Activated CD4-positive, alpha-beta T cell treated with anti-CD3 and anti-CD28 coated beads for 24 hours (primary cell): Measurements from ENCODE around the gene OR1G1.
"Not testable (repeated sequence)": the region's sequence is repeated elsewhere in the genome, so short reads cannot be mapped to it uniquely, and the experiment has no call there.

Experiments
- DNase-seq, 2 donors: peaks; one replicate each; pipeline ENCODE4 v3.0.0-alpha.2; 2020; ENCODE audit warnings: low read depth in 2 of 2

Gene OR1G1

GRCh38 chr17:3127451-3127850 lies at the start of gene OR1G1:
TSS of gene OR1G1 (minus strand) at chr17:3127551. CDS start at chr17:3127551, 0 bp downstream.
- DNase-seq: no peak

DNA sequence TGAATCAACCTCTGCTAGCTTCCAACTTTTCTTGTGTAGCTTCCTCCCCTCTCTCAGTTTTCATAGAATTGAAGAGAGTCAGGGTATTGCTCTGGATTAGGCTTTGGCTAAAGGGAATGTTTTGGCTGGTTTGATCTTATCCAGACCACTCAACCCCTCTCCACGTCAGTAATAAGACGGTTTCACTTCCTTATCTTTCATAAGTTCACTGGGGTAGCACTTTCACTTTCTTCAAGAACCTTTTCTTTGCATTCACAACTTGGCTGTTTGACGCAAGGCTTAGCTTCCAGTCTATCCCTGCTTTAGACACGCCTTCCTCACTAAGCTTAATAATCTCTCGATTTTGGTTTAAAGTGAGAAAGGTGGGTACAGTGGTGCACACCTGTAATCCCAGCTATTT lies 40.2 kb upstream of the OR1G1 start:
- no peak for DNase-seq

DNA sequence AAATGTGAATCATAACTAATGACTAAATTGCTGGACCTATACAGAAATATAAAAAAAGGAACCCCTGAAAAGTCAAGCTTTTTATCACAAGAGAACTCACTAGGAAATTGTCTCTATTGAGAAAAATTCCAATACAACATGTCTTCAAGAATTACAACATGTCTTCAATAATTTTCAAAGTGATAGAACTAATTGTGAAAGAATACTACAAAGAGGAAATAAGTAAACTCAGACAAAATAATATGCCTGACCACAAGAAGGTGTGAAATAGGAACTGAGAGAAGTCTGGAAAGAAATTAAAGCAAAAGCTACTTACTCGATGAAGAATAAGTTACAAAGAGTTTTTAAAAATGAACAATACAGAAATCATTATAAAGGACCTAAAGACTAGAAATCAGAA lies 29.9 kb upstream of the OR1G1 start:
- DNase-seq: no peak

GRCh38 chr17:3137494-3137893 lies 10.1 kb upstream of the OR1G1 start:
- DNase-seq: not testable (repeated sequence)

GRCh38 chr17:3104322-3104721 lies 23.0 kb downstream of the OR1G1 start, which contains the start of gene OR1D2:
TSS of gene OR1D2 (minus strand) at chr17:3104422. CDS start at chr17:3092996, 11,426 bp downstream.
- DNase-seq: no peak
